SJSA1 (cell line): Measurements from ENCODE around the gene REV1. TPM values are rescaled to one million over a fixed set of nuclear protein-coding genes. Genes with fewer than 3 reads are reported as not detected.

ENCODE experiments used
- DNase-seq, 2 experiments: peaks; one replicate each; pipeline ENCODE4 v3.0.0-alpha.2; 2015 to 2020; ENCODE audit warnings: low spot score in 2 of 2, low read depth in 1 of 2
- H3K27ac ChIP-seq: fragments of 250-450 bp; sonication (Bioruptor Pico); 2 replicates; pipeline ENCODE4 v1.5.1; 2020; ENCODE audit warnings: mild to moderate bottlenecking, moderate library complexity
- H3K27me3 ChIP-seq: fragments of 250-450 bp; sonication (Bioruptor Pico); replicated peaks from 2 replicates; pipeline ENCODE4 v1.5.1; 2020; ENCODE audit warnings: mild to moderate bottlenecking, moderate library complexity
- H3K36me3 ChIP-seq: fragments of 250-450 bp; sonication (Bioruptor Pico); 2 replicates; pipeline ENCODE4 v1.5.1; 2020; ENCODE audit warnings: mild to moderate bottlenecking
- H3K4me1 ChIP-seq: fragments of 250-450 bp; sonication (Bioruptor Pico); replicated peaks from 2 replicates; pipeline ENCODE4 v1.6.1; 2021; ENCODE audit warnings: mild to moderate bottlenecking
- H3K4me3 ChIP-seq: fragments of 250-450 bp; sonication (Bioruptor Pico); 2 replicates; pipeline ENCODE4 v1.5.1; 2020; ENCODE audit warnings: mild to moderate bottlenecking
- H3K9me3 ChIP-seq: fragments of 250-450 bp; sonication (Bioruptor Pico); replicated peaks from 2 replicates; pipeline ENCODE4 v1.5.1; 2020; ENCODE audit warnings: mild to moderate bottlenecking
- total RNA-seq: library from RNA; depleted of rRNA; stranded (reverse); fragments of >200 nt; shearing (Covaris generic); gene quantifications from 2 replicates; pipeline ENCODE4 v1.2.3, GENCODE V29; 2014

Gene REV1
- total RNA-seq, 1 experiment from 2014 or later, result 27.2 TPM

GRCh38 chr2:99451686-99452085 is 38.1 kb downstream of the REV1 start:
- Histone ChIP-seq H3K36me3 (peaks cover 58% of the 10 kb centered on the region), H3K27me3 (no peaks in the 10 kb centered on the region), H3K4me3 (no peak overlapping the region), H3K9me3 (no peaks in the 10 kb centered on the region), H3K27ac (no peak overlapping the region), H3K4me1 (peaks cover 4% of the 10 kb centered on the region; the same call in 1 of the 2 replicates)
- DNase-seq, result no peak

- no peaks in the 10 kb centered on the region for H3K9me3 ChIP-seq
- no peaks in the 10 kb centered on the region for H3K27me3 ChIP-seq
- H3K27ac ChIP-seq, result no peak overlapping the region
- no peak for DNase-seq
- peaks cover 57% of the 10 kb centered on the region for H3K36me3 ChIP-seq
- H3K4me3 ChIP-seq, result no peak overlapping the region
- H3K4me1 ChIP-seq, result peaks cover 4% of the 10 kb centered on the region; the same call in 1 of the 2 replicates
These were observed 38.5 kb downstream of the REV1 start for GRCh38 chr2:99451280-99451679.

- DNase-seq, result no peak
- Histone ChIP-seq H3K36me3 (peaks cover 46% of the 10 kb centered on the region), H3K9me3 (no peaks in the 10 kb centered on the region), H3K4me3 (no peak overlapping the region), H3K4me1 (no peaks in the 10 kb centered on the region), H3K27me3 (no peaks in the 10 kb centered on the region), H3K27ac (no peak overlapping the region)
These were observed 39.6 kb downstream of the REV1 start for GRCh38 chr2:99450199-99450598.

GRCh38 chr2:99448556-99448955 is 41.3 kb downstream of the REV1 start:
- Histone ChIP-seq H3K9me3 (no peaks in the 10 kb centered on the region), H3K4me1 (no peaks in the 10 kb centered on the region), H3K27me3 (no peaks in the 10 kb centered on the region), H3K4me3 (no peak overlapping the region), H3K27ac (no peak overlapping the region), H3K36me3 (peaks cover 35% of the 10 kb centered on the region)
- peak in 1 of 2 experiments; percentile 3 for DNase-seq

GRCh38 chr2:99445065-99445464 is 44.8 kb downstream of the REV1 start:
- H3K36me3 ChIP-seq, result peaks cover 36% of the 10 kb centered on the region
- H3K4me1 ChIP-seq, result no peaks in the 10 kb centered on the region
- no peak for DNase-seq
- no peaks in the 10 kb centered on the region for H3K9me3 ChIP-seq
- H3K27me3 ChIP-seq, result no peaks in the 10 kb centered on the region
- no peak overlapping the region for H3K4me3 ChIP-seq
- no peak overlapping the region for H3K27ac ChIP-seq

GRCh38 chr2:99444222-99444621 is 45.6 kb downstream of the REV1 start:
- H3K27me3 ChIP-seq, result no peaks in the 10 kb centered on the region
- peaks cover 39% of the 10 kb centered on the region for H3K36me3 ChIP-seq
- no peak for DNase-seq
- no peaks in the 10 kb centered on the region for H3K9me3 ChIP-seq
- no peak overlapping the region for H3K27ac ChIP-seq
- no peaks in the 10 kb centered on the region for H3K4me1 ChIP-seq
- H3K4me3 ChIP-seq, result no peak overlapping the region

- Histone ChIP-seq H3K27me3 (no peaks in the 10 kb centered on the region), H3K9me3 (no peaks in the 10 kb centered on the region), H3K27ac (no peak overlapping the region), H3K4me3 (no peak overlapping the region), H3K36me3 (peaks cover 49% of the 10 kb centered on the region), H3K4me1 (no peaks in the 10 kb centered on the region)
- DNase-seq, result no peak
These were observed 47.0 kb downstream of the REV1 start for GRCh38 chr2:99442837-99443236.

- H3K36me3 ChIP-seq, result peaks cover 42% of the 10 kb centered on the region
- H3K4me3 ChIP-seq, result no peak overlapping the region
- H3K9me3 ChIP-seq, result no peaks in the 10 kb centered on the region
- no peaks in the 10 kb centered on the region for H3K4me1 ChIP-seq
- H3K27me3 ChIP-seq, result no peaks in the 10 kb centered on the region
- DNase-seq, result no peak
- no peak overlapping the region for H3K27ac ChIP-seq
These were observed 49.8 kb downstream of the REV1 start for GRCh38 chr2:99439971-99440505.

- Histone ChIP-seq H3K4me3 (no peak overlapping the region), H3K27me3 (no peaks in the 10 kb centered on the region), H3K4me1 (no peaks in the 10 kb centered on the region), H3K27ac (no peak overlapping the region), H3K36me3 (peaks cover 45% of the 10 kb centered on the region), H3K9me3 (no peaks in the 10 kb centered on the region)
- DNase-seq, result no peak
These were observed 52.9 kb downstream of the REV1 start for GRCh38 chr2:99436874-99437273.

GRCh38 chr2:99433340-99433739 is 56.5 kb downstream of the REV1 start:
- DNase-seq, result no peak
- no peak overlapping the region for H3K27ac ChIP-seq
- peaks cover 44% of the 10 kb centered on the region for H3K36me3 ChIP-seq
- peaks cover 13% of the 10 kb centered on the region for H3K4me1 ChIP-seq
- H3K9me3 ChIP-seq, result no peaks in the 10 kb centered on the region
- H3K27me3 ChIP-seq, result no peaks in the 10 kb centered on the region
- no peak overlapping the region for H3K4me3 ChIP-seq

- Histone ChIP-seq H3K27me3 (no peaks in the 10 kb centered on the region), H3K27ac (no peak overlapping the region), H3K36me3 (peaks cover 52% of the 10 kb centered on the region), H3K4me3 (no peak overlapping the region), H3K9me3 (no peaks in the 10 kb centered on the region), H3K4me1 (peaks cover 13% of the 10 kb centered on the region)
- no peak for DNase-seq
These were observed 58.1 kb downstream of the REV1 start for GRCh38 chr2:99431587-99432275.

- Histone ChIP-seq H3K4me3 (no peak overlapping the region), H3K27me3 (no peaks in the 10 kb centered on the region), H3K4me1 (peaks cover 13% of the 10 kb centered on the region), H3K27ac (no peak overlapping the region; the same call in 1 of the 2 replicates), H3K36me3 (peaks cover 59% of the 10 kb centered on the region), H3K9me3 (no peaks in the 10 kb centered on the region)
- peak in 1 of 2 experiments; percentile 59 for DNase-seq
These were observed 59.1 kb downstream of the REV1 start for GRCh38 chr2:99430614-99431291.

- Histone ChIP-seq H3K27ac (no peak overlapping the region), H3K36me3 (peaks cover 84% of the 10 kb centered on the region)
- no peak for DNase-seq
These were observed 64.8 kb downstream of the REV1 start for GRCh38 chr2:99425022-99425421.

GRCh38 chr2:99424371-99424770 is 65.4 kb downstream of the REV1 start:
- no peak overlapping the region for H3K4me3 ChIP-seq
- peaks cover 9% of the 10 kb centered on the region for H3K4me1 ChIP-seq
- peaks cover 80% of the 10 kb centered on the region for H3K36me3 ChIP-seq
- no peaks in the 10 kb centered on the region for H3K9me3 ChIP-seq
- no peaks in the 10 kb centered on the region for H3K27me3 ChIP-seq
- H3K27ac ChIP-seq, result no peak overlapping the region
- DNase-seq, result no peak

More at GRCh38 chr2:99425022-99425421, 64.8 kb downstream of the REV1 start:
- no peak overlapping the region for H3K4me3 ChIP-seq
- peaks cover 9% of the 10 kb centered on the region for H3K4me1 ChIP-seq
- H3K27me3 ChIP-seq, result no peaks in the 10 kb centered on the region
- H3K9me3 ChIP-seq, result no peaks in the 10 kb centered on the region
